Central memory CD8-positive, alpha-beta T cell (primary cell): ENCODE measurements around the gene PDK1.
"Not testable (repeated sequence)": the region's sequence is repeated elsewhere in the genome, so short reads cannot be mapped to it uniquely, and the experiment has no call there.

ENCODE experiments used
- ATAC-seq: fragments of 150-1000 bp; cut with Tn5 transposase; replicated peaks from 2 replicates; pipeline ENCODE4 v1.10.0; 2022; ENCODE audit warnings: mild to moderate bottlenecking, moderate FRiP score, moderate number of reproducible peaks; ENCODE audit not compliant: poor library complexity, severe bottlenecking; ENCODE audit errors: extremely low read depth
- DNase-seq, 2 donors: peaks; one replicate each; pipeline ENCODE4 v3.0.0; 2021; ENCODE audit warnings: low spot score in 2 of 2
- H3K27ac Mint-ChIP-seq: one replicate; pipeline ENCODE4 v1.8.0; 2022; ENCODE audit warnings: low read depth, mild to moderate bottlenecking, moderate library complexity, mixed read lengths
- H3K27me3 Mint-ChIP-seq: one replicate; pipeline ENCODE4 v1.8.0; 2022; ENCODE audit warnings: mixed read lengths
- H3K36me3 Mint-ChIP-seq: one replicate; pipeline ENCODE4 v1.8.0; 2022; ENCODE audit warnings: mild to moderate bottlenecking, moderate library complexity, mixed read lengths; ENCODE audit not compliant: insufficient read depth
- H3K4me1 Mint-ChIP-seq: one replicate; pipeline ENCODE4 v1.8.0; 2022; ENCODE audit warnings: mixed read lengths
- H3K4me3 Mint-ChIP-seq: one replicate; pipeline ENCODE4 v1.8.0; 2022; ENCODE audit warnings: mild to moderate bottlenecking, moderate library complexity, mixed read lengths
- H3K9me3 Mint-ChIP-seq: one replicate; pipeline ENCODE4 v1.8.0; 2022; ENCODE audit warnings: mixed read lengths

The PDK1 gene

DNA sequence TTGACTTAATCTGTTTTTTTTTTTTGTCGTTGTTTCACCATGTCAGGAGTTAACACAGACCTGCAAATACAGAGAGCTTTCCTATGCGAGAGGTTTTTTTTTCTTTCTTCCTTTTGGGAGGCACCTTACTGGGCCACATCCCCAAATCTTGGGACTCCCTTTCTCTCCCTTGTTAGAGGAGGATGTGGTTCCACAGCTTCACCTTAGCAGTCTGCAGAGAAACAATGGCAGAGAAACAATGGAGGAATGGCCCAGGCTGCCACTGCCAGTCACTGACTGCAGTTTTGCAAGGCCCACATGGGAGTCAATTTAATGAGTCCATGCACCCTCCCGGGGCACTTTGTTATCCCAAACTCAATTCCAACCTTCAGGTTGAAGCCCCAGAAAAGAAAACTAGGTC, 20.8 kb upstream of the PDK1 start:
- Mint-ChIP-seq H3K4me3 (no peak overlapping the region), H3K27ac (no peak overlapping the region), H3K9me3 (peaks cover under 1% of the 10 kb centered on the region), H3K4me1 (no peaks in the 10 kb centered on the region), H3K27me3 (no peaks in the 10 kb centered on the region), H3K36me3 (no peaks in the 10 kb centered on the region)
- ATAC-seq (no peak), DNase-seq (no peak)

DNA sequence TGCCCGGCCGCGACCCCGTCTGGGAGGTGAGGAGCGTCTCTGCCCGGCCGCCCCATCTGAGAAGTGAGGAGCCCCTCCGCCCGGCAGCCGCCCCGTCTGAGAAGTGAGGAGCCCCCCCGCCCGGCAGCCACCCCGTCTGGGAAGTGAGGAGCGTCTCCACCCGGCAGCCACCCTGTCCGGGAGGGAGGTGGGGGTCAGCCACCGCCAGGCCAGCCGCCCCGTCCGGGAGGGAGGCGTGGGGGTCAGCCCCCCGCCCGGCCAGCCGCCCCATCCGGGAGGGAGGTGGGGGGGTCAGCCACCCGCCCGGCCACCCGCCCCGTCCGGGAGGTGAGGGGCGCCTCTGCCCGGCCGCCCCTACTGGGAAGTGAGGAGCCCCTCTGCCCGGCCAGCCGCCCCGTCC, 18.0 kb upstream of the PDK1 start:
- H3K4me1 Mint-ChIP-seq, H3K27ac Mint-ChIP-seq, H3K36me3 Mint-ChIP-seq, H3K27me3 Mint-ChIP-seq, ATAC-seq, H3K4me3 Mint-ChIP-seq, H3K9me3 Mint-ChIP-seq, DNase-seq: not testable (repeated sequence)

DNA sequence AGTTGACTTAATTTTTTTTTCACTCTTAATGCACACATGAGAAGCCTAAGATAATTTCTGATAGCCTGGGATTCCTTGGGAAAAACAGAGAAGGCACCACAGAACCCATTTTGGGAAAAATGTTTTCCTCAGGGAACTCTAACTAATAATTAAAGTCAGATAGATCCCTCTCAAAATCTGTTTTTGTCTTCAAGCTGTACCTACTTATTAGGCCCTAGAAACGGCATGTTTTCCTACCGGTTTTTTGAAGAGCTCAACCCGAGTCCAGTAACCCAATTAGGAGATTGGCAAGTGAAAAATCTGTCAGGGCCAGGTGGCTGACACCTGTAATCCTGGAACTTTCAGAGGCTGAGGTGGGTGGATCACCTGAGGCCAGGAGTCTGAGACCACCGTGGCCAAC, 16.1 kb upstream of the PDK1 start:
- peaks cover 16% of the 10 kb centered on the region for H3K27me3 Mint-ChIP-seq
- H3K36me3 Mint-ChIP-seq: no peaks in the 10 kb centered on the region
- no peak overlapping the region for H3K27ac Mint-ChIP-seq
- H3K9me3 Mint-ChIP-seq: no peaks in the 10 kb centered on the region
- ATAC-seq: no peak
- no peak overlapping the region for H3K4me3 Mint-ChIP-seq
- no peak for DNase-seq
- no peaks in the 10 kb centered on the region for H3K4me1 Mint-ChIP-seq

DNA sequence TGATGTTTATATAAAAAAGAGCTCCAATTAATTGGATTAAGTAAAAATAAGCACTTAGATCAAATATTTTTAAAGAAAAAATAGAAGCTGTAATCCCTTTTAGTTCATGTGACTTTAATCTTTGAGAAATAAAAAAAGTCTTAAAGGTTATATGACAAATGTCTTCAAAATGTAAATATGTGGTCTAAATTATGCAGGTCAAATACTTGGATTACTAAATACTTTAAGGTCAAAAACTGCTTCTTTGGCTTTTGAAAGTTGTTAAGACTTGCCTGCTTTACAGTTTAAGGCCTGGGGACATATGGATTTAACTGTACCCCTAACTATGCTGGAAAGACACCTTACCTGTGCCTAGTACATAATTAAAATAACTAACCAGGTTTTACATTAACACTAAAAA, 15.5 kb upstream of the PDK1 start:
- ATAC-seq (no peak), DNase-seq (no peak)
- H3K4me3 Mint-ChIP-seq: no peak overlapping the region
- no peaks in the 10 kb centered on the region for H3K9me3 Mint-ChIP-seq
- H3K36me3 Mint-ChIP-seq: no peaks in the 10 kb centered on the region
- H3K4me1 Mint-ChIP-seq: no peaks in the 10 kb centered on the region
- peaks cover 16% of the 10 kb centered on the region for H3K27me3 Mint-ChIP-seq
- H3K27ac Mint-ChIP-seq: no peak overlapping the region

DNA sequence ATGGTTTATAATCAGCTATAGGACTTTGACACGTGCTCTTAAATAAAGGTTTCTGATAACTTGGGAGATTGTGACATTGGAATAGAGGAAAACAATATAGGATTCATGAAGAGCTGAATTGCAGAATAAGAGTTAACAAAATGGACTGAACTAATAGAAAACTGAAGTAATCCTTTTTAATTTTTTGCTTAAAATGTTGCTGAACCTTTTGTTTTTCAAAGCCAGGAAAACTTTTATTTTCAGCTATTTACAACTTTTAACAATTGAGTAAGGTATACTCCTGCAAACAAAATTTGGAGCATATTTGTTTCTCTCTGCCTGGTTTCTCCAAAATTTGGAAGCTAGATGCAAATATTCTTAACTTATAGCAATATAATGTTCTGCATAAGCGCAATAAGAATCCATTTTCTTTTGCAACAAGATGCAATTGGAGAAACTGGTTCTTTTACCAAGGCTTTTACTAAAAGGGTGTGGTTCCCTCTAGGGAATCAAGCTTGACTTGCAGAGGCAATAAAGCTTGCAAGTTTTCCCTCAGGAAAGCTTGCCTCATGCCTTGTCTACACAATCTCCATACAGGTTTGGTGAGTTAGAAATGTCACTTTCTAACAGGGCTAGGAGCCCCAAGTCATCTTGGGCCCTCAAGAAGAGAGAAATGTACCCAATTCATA, 10.3 kb upstream of the PDK1 start:
- Mint-ChIP-seq H3K4me3 (no peak overlapping the region), H3K27me3 (peaks cover 16% of the 10 kb centered on the region), H3K27ac (no peak overlapping the region), H3K9me3 (no peaks in the 10 kb centered on the region), H3K4me1 (no peaks in the 10 kb centered on the region), H3K36me3 (no peaks in the 10 kb centered on the region)
- no peak for DNase-seq
- no peak for ATAC-seq

DNA sequence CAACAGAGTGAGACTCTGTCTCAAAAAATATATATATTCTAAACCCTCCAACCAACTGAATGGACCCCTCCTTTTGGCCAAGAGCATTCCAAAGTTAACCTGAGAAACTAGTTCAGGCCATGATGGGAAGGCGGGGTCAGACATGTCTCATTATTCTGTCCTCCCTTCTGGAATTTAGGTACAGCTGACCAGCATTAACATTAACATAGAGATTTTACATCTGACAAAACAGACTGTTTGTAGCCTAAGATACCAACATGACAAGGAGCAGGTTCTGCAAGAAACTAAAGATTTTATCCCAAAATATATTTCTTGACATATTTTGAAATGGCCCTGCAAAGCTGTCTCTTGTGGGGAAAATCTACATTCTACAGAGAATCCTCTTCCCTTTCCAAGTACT, 6.8 kb upstream of the PDK1 start:
- H3K9me3 Mint-ChIP-seq: no peaks in the 10 kb centered on the region

DNA sequence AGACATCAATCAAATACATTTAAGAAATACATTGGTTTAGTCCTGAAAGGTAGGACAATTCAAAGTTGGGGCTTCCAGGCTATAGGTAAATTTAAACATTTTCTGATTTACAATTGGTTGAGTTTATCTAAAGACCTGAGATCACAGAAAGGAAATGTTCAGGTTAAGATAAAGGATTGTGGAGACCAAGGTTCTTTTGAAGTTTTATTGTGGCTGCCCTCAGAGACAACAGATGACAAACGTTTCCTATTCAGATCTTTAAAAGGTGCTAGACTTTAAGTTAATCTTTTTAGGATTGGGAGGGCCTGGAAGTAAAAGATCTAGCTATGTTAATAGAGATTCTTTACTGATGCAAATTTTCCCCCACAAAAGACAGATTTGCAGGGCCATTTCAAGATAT, 6.1 kb upstream of the PDK1 start:
- not testable (repeated sequence) for H3K36me3 Mint-ChIP-seq, H3K9me3 Mint-ChIP-seq, ATAC-seq, H3K4me1 Mint-ChIP-seq, H3K27me3 Mint-ChIP-seq, H3K4me3 Mint-ChIP-seq, H3K27ac Mint-ChIP-seq, DNase-seq

More for the DNA sequence above, 6.8 kb upstream of the PDK1 start:
- ATAC-seq (no peak), DNase-seq (no peak)
- peaks cover 2% of the 10 kb centered on the region for H3K27me3 Mint-ChIP-seq
- no peak overlapping the region for H3K27ac Mint-ChIP-seq
- H3K4me3 Mint-ChIP-seq: no peak overlapping the region
- no peaks in the 10 kb centered on the region for H3K36me3 Mint-ChIP-seq
- H3K4me1 Mint-ChIP-seq: no peaks in the 10 kb centered on the region

DNA sequence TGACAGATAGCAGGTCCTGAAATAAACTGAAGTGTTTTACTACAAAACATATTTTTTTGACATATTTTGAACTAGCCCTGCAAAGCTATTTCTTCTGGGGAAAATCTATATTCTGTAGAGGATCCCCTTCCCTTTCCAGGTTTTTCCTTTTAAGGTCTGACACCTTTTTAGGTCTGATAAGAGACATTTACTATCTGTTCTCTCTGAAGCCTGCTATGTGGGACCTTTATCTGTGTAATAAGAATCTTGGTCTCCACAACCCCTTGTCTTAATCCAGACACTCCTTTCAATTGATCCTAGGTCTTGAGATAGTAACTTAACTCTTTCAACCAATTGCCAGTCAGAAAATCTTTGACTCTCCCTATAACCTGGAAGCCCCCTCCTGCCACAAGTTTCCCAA, 5.5 kb upstream of the PDK1 start:
- no peak for DNase-seq
- peaks cover 2% of the 10 kb centered on the region for H3K36me3 Mint-ChIP-seq
- H3K9me3 Mint-ChIP-seq: no peaks in the 10 kb centered on the region
- H3K27ac Mint-ChIP-seq: no peak overlapping the region
- peaks cover 9% of the 10 kb centered on the region for H3K4me1 Mint-ChIP-seq
- H3K27me3 Mint-ChIP-seq: no peaks in the 10 kb centered on the region
- ATAC-seq: no peak
- H3K4me3 Mint-ChIP-seq: no peak overlapping the region

DNA sequence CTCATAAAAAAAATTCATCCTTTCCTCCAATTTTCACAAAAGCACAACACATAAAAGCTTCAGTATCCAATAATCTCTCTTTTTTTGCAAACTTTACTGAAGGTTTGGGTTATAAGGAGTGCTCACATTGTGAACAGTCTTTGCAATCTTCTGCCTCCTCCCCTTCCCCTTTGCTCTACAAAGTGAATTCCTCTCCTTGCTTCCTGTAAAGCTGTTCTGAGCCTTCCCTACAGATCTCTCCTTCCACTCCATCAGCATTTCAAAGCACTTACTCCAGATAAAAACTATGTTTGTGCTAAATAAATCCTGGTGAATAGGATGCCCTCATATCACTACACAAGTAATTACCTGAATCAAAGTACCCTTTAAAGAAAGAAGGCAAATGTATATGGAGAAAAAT, 4.6 kb upstream of the PDK1 start:
- DNase-seq: no peak
- Mint-ChIP-seq H3K27ac (no peak overlapping the region), H3K9me3 (no peaks in the 10 kb centered on the region), H3K36me3 (peaks cover 4% of the 10 kb centered on the region), H3K27me3 (no peaks in the 10 kb centered on the region), H3K4me3 (no peak overlapping the region), H3K4me1 (peaks cover 12% of the 10 kb centered on the region)
- ATAC-seq: no peak

DNA sequence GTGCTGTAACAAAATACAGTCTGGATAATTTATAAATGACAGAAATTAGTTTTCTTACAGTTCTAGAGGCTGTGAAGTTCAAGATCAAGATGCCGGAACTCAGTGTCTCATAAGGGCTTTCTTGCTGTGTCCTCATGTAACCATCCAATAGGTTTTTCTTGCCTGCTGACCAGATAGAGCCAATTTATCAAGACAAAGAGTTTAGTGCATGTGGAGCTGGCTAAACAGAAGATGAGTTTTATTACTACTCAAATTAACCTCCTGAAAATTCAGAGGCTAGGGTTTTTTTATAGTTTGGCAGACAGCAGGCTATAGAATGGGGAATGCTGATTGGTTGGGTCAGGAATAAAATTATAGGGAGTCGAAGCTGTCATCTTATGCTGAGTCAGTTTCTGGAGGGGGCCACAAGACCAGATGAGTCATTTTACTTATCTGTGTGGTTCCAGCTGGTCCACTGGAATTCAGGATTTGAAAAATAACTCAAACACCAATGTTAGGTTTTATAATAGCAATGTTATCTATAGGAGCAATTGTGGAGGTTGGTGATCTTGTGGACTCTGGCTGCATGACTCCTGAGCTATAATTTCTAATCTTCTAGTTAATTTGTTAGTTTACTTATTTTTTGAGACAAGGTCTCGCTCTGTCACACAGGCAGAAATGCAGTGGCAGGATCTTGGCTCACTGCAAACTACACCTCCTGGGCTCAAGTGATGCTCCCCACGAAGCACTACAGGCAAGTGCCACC, 3.2 kb upstream of the PDK1 start:
- Mint-ChIP-seq H3K27me3 (no peaks in the 10 kb centered on the region), H3K27ac (no peak overlapping the region), H3K4me1 (peaks cover 26% of the 10 kb centered on the region), H3K4me3 (no peak overlapping the region), H3K9me3 (no peaks in the 10 kb centered on the region), H3K36me3 (peaks cover 9% of the 10 kb centered on the region)
- DNase-seq (no peak), ATAC-seq (no peak)

DNA sequence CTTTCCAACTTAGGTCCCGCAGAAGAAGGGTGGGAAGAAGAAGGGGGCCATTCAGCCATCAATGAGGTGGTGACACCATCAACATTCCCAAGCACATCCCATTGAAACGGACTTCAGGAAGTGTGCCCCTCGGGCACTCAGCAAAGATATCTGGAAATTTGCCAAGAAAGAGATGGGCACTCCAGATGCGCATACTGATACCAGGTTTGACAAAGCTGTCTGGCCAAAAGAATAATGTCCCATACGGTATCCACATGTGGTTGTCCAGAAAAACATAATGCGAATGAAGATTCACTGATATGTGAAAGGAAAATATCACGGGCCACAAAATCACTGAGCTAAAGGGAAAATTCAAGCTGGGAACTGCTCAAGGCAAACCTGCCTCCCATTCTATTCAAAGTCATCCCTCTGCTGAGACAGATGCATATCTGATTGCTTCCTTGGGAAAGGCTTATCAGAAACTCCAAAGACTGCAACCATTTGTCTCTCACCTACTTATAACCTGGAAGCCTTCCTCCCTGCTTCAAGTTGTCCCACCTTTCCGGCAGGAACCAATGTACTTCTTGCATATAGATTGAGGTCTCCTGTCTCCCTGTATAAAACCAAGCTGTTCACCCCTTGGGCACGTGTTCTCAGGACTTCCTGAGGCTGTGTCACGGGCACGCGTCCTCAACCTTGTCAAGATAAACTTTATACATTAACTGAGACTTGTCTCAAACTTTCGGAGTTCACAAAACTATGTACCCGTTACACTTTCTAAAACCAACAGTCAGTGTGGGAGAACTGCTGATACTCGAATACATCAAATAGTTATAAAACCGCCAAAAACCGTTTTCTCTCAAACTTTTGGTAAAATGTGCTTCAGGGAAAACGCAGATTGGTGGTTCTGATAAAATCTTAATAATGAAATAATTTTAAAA, 1.3 kb upstream of the PDK1 start:
- ATAC-seq: no peak
- no peak for DNase-seq
- Mint-ChIP-seq H3K27ac (peak overlapping the region; percentile 84), H3K9me3 (no peaks in the 10 kb centered on the region), H3K36me3 (peaks cover 9% of the 10 kb centered on the region), H3K27me3 (no peaks in the 10 kb centered on the region), H3K4me1 (peaks cover 27% of the 10 kb centered on the region), H3K4me3 (peak overlapping the region; percentile 89)

DNA sequence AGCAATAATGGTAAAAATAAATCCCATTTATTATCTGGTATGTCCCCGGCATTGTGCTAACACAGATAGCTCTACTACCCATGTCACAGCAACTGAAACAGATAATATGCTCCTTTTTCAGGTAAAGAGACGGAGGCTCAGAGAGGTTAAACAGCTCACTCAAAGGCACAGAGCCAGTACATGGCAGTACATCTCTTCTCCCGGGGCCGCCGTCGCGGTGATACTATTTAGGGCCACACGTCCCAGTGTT, 693 bp upstream of the PDK1 start:
- Mint-ChIP-seq H3K4me3 (peak overlapping the region; percentile 89), H3K36me3 (peaks cover 9% of the 10 kb centered on the region), H3K27ac (peak overlapping the region; percentile 84), H3K27me3 (no peaks in the 10 kb centered on the region), H3K9me3 (no peaks in the 10 kb centered on the region), H3K4me1 (peaks cover 27% of the 10 kb centered on the region)
- ATAC-seq (peak; percentile 31), DNase-seq (no peak)
